ENCODE results near the gene NLGN1.

The NLGN1 gene

GRCh38 chr3:174331095-174331800 is 933.7 kb downstream of the NLGN1 start:
- DNase-seq (ENCODE audit: low read depth in 2 of 2) = no peak

- no peak for DNase-seq (ENCODE audit: low read depth in 2 of 2)
These were observed 934.8 kb downstream of the NLGN1 start for GRCh38 chr3:174332391-174332790.

- DNase-seq (ENCODE audit: low read depth in 2 of 2) = no peak
These were observed 936.1 kb downstream of the NLGN1 start for GRCh38 chr3:174333640-174334039.

GRCh38 chr3:174334111-174334510 is 936.6 kb downstream of the NLGN1 start:
- no peak for DNase-seq (ENCODE audit: low read depth in 2 of 2)

- no peak for DNase-seq (ENCODE audit: low read depth in 2 of 2)
These were observed 937.8 kb downstream of the NLGN1 start for GRCh38 chr3:174335324-174335723.

- DNase-seq (ENCODE audit: low read depth in 2 of 2) = no peak
These were observed 938.4 kb downstream of the NLGN1 start for GRCh38 chr3:174335910-174336309.
